Panc1 (cell line): ENCODE results near the gene CEP57. TPM values are rescaled to one million over a fixed set of nuclear protein-coding genes. Genes with fewer than 3 reads are reported as not detected.

Source experiments
- ATAC-seq: fragments of 200-7000 bp; cut with Tn5 transposase; 2 replicates; pipeline ENCODE4 v1.9.1; 2020; ENCODE audit warnings: mild to moderate bottlenecking, moderate library complexity
- BruUV-seq: library from RNA; stranded (reverse); fragments of 400-500 nt; replicated peaks from 2 replicates; lab custom pipeline; 2021; lab: Mats Ljungman, UMichigan
- CTCF ChIA-PET: fragments of 300-600 bp; sonication (Branson Sonifier 250); formaldehyde crosslinking; loops from one replicate; lab custom pipeline; 2022; ENCODE audit warnings: antibody characterized with exemption; lab: Charles Lee
- POLR2A ChIA-PET: fragments of 300-600 bp; sonication (Branson Sonifier 250); formaldehyde crosslinking; loops from one replicate; lab custom pipeline; 2022; ENCODE audit warnings: antibody characterized with exemption; lab: Charles Lee
- DNase-seq: peaks from one replicate; pipeline ENCODE4 v3.0.0-alpha.2; 2010; ENCODE audit warnings: low read depth, low spot score
- H3K27ac ChIP-seq: 2 replicates; pipeline ENCODE4 v1.5.1; 2011; ENCODE audit warnings: mild to moderate bottlenecking, low read length, inconsistent platforms
- H3K27me3 ChIP-seq: fragments of 200-500 bp; sonication (Bioruptor generic); 2 replicates; pipeline ENCODE4 v1.6.0; 2014; ENCODE audit warnings: low read length, inconsistent platforms; ENCODE audit not compliant: control insufficient read depth, insufficient read depth
- H3K36me3 ChIP-seq: fragments of 200-500 bp; sonication (Bioruptor generic); 2 replicates; pipeline ENCODE4 v1.5.1; 2014; ENCODE audit warnings: inconsistent platforms, mild to moderate bottlenecking, low read length, moderate library complexity; ENCODE audit not compliant: control insufficient read depth, insufficient read depth
- H3K4me1 ChIP-seq: 2 replicates; pipeline ENCODE4 v1.5.1; 2011; ENCODE audit warnings: inconsistent platforms, mild to moderate bottlenecking, low read length, moderate library complexity; ENCODE audit not compliant: control insufficient read depth, insufficient read depth
- H3K4me3 ChIP-seq, 2 experiments: 2 replicates each; pipeline ENCODE4 v1.5.1; 2011 to 2012; ENCODE audit warnings: low read depth in 2 of 2, low read length in 2 of 2, mild to moderate bottlenecking in 2 of 2, inconsistent platforms in 1 of 2, moderate library complexity in 1 of 2
- H3K9me3 ChIP-seq: fragments of 200-500 bp; sonication (Bioruptor generic); 2 replicates; pipeline ENCODE4 v1.5.1; 2014; ENCODE audit warnings: low read depth, mild to moderate bottlenecking, inconsistent platforms, low read length, moderate library complexity; ENCODE audit not compliant: control insufficient read depth, insufficient read depth
- POLR2AphosphoS5 ChIP-seq: IDR thresholded peaks from 2 replicates; pipeline ENCODE4 v1.6.1; 2012; ENCODE audit warnings: mild to moderate bottlenecking, low read depth, low read length, moderate library complexity
- SIN3A ChIP-seq: IDR thresholded peaks from 2 replicates; pipeline ENCODE4 v1.6.1; 2012; ENCODE audit warnings: low read depth, mild to moderate bottlenecking, low read length, moderate library complexity, borderline replicate concordance; ENCODE audit not compliant: insufficient read depth
- TCF7L2 ChIP-seq: IDR thresholded peaks from 2 replicates; pipeline ENCODE4 v1.6.1; 2011; ENCODE audit warnings: mild to moderate bottlenecking, low read depth, low read length, inconsistent platforms
- in situ Hi-C: cut with HindIII; loops from 2 replicates; pipeline ENCODE4 v1.10.0; 2016; ENCODE audit warnings: low sequenced_read_pairs, low pct_unique_long_range_greater_than_20kb
- intact Hi-C: fragments of 100-400 bp; cut with micrococcal nuclease; formaldehyde crosslinking; loops from one replicate; pipeline ENCODE4 v1.10.0; 2022; ENCODE audit not compliant: unreplicated experiment
- total RNA-seq: library from RNA; stranded (reverse); gene quantifications from one replicate; pipeline ENCODE4 v1.2.1, GENCODE V29; 2021; ENCODE audit not compliant: unreplicated experiment
- TF ChIP-seq, protein P1 (sequence below), 2 experiments: IDR thresholded peaks; 2 replicates each; pipeline ENCODE4 v1.6.1; 2011 to 2012; ENCODE audit warnings: low read depth in 2 of 2, control low read depth in 1 of 2, low read length in 1 of 2, mild to moderate bottlenecking in 1 of 2, moderate library complexity in 1 of 2; ENCODE audit not compliant: insufficient read depth in 1 of 2
- TF ChIP-seq, protein P2 (sequence below): fragments of 450-650 bp; IDR thresholded peaks from 2 replicates; pipeline ENCODE4 v1.5.1; 2017; ENCODE audit warnings: mild to moderate bottlenecking

The CEP57 gene
- total RNA-seq, 1 experiment from 2014 or later = 50.3 TPM

DNA sequence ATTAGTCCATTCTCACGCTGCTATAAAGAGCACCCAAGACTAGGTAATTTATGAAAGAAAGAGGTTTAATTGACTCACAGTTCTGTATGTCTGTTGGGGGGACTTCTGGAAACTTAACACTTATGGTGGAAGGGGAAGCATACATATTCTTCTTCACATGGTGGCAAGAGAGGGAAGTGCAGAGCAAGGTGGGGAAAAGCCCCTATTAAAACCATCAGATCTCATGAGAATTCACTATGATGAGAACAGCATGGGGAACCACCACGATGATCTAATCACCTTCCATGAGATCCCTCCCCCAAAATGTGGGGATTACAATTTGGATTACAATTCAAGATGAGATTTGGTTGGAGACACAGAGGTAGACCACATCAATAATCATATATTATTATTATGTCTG is 25.7 kb downstream of the CEP57 start:
- no peaks in the 10 kb centered on the region for H3K27me3 ChIP-seq
- CTCF ChIA-PET = no interaction called here
- POLR2A ChIA-PET = interaction anchor here (0.6 kb wide), 1 partner anchor 609 kb away, joined by 5 read pairs; no protein-coding TSS in a partner anchor
- DNase-seq (no peak), ATAC-seq (no peak)
- no peaks in the 10 kb centered on the region for H3K9me3 ChIP-seq
- H3K36me3 ChIP-seq = peaks cover 3% of the 10 kb centered on the region
- no peak overlapping the region for H3K27ac ChIP-seq
- intact Hi-C loops = no loop called here
- no peak overlapping the region for H3K4me3 ChIP-seq
- TF ChIP-seq POLR2AphosphoS5 = no peak
- TF ChIP-seq, protein P1, sequence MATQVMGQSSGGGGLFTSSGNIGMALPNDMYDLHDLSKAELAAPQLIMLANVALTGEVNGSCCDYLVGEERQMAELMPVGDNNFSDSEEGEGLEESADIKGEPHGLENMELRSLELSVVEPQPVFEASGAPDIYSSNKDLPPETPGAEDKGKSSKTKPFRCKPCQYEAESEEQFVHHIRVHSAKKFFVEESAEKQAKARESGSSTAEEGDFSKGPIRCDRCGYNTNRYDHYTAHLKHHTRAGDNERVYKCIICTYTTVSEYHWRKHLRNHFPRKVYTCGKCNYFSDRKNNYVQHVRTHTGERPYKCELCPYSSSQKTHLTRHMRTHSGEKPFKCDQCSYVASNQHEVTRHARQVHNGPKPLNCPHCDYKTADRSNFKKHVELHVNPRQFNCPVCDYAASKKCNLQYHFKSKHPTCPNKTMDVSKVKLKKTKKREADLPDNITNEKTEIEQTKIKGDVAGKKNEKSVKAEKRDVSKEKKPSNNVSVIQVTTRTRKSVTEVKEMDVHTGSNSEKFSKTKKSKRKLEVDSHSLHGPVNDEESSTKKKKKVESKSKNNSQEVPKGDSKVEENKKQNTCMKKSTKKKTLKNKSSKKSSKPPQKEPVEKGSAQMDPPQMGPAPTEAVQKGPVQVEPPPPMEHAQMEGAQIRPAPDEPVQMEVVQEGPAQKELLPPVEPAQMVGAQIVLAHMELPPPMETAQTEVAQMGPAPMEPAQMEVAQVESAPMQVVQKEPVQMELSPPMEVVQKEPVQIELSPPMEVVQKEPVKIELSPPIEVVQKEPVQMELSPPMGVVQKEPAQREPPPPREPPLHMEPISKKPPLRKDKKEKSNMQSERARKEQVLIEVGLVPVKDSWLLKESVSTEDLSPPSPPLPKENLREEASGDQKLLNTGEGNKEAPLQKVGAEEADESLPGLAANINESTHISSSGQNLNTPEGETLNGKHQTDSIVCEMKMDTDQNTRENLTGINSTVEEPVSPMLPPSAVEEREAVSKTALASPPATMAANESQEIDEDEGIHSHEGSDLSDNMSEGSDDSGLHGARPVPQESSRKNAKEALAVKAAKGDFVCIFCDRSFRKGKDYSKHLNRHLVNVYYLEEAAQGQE (IDR thresholded peaks at IDR 0.05; ENCODE audit: insufficient read depth in 1 of 2, low read depth in 2 of 2, low read length in 1 of 2) = no peak
- TF ChIP-seq, protein P2, sequence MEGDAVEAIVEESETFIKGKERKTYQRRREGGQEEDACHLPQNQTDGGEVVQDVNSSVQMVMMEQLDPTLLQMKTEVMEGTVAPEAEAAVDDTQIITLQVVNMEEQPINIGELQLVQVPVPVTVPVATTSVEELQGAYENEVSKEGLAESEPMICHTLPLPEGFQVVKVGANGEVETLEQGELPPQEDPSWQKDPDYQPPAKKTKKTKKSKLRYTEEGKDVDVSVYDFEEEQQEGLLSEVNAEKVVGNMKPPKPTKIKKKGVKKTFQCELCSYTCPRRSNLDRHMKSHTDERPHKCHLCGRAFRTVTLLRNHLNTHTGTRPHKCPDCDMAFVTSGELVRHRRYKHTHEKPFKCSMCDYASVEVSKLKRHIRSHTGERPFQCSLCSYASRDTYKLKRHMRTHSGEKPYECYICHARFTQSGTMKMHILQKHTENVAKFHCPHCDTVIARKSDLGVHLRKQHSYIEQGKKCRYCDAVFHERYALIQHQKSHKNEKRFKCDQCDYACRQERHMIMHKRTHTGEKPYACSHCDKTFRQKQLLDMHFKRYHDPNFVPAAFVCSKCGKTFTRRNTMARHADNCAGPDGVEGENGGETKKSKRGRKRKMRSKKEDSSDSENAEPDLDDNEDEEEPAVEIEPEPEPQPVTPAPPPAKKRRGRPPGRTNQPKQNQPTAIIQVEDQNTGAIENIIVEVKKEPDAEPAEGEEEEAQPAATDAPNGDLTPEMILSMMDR = no peak
- TF ChIP-seq SIN3A = no peak
- TF ChIP-seq TCF7L2 = no peak
- BruUV-seq = no TSS peak
- H3K4me1 ChIP-seq = no peaks in the 10 kb centered on the region
- in situ Hi-C loops = no loop called here

DNA sequence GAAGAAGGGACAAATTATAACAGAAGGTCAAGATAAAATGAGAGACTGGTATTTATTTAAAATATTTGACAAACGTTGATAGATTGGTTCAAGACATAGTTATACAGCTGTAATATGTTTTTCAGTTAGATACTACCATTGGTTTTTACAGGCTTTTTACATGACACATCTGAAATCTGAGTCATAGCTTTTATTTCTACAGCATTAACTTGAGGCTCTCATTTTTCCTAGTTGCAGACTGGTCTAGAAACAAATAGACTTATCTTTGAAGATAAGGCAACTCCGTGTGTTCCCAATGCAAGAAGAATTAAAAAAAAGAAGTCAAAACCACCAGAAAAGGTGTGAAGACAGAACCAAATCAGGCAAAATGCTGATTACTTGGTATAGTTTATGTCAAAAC is 31.3 kb downstream of the CEP57 start:
- no peak for DNase-seq
- no peak for ATAC-seq
- H3K9me3 ChIP-seq = no peaks in the 10 kb centered on the region
- peaks cover 13% of the 10 kb centered on the region for H3K36me3 ChIP-seq
- TF ChIP-seq POLR2AphosphoS5 = no peak
- TF ChIP-seq, protein P2 = no peak
- ChIA-PET CTCF (no interaction called here), POLR2A (no interaction called here)
- intact Hi-C loops = no loop called here
- no peaks in the 10 kb centered on the region for H3K4me1 ChIP-seq
- in situ Hi-C loops = no loop called here
- no peak overlapping the region for H3K4me3 ChIP-seq
- H3K27ac ChIP-seq = no peak overlapping the region
- no TSS peak for BruUV-seq
- H3K27me3 ChIP-seq = no peaks in the 10 kb centered on the region

DNA sequence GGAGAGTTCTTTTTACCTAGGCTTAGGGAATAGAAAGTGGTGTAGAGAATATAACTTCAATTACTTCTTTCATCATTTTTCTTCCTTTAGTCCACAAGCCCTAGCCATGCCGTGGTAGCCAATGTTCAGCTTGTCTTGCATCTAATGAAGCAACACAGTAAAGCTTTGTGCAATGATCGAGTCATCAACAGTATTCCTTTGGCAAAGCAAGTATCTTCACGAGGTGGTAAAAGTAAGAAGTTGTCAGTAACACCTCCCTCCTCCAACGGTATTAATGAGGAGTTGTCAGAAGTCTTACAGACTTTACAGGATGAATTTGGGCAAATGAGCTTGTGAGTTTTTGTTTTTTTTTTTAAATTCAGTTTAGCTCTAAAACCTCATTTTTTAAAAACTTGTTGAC is 37.4 kb downstream of the CEP57 start:
- DNase-seq (no peak), ATAC-seq (no peak)
- Histone ChIP-seq H3K27ac (no peak overlapping the region), H3K4me1 (0 out of 2 replicates have a peak, but pooled peaks cover 4% of the 10 kb centered on the region), H3K27me3 (no peaks in the 10 kb centered on the region), H3K4me3 (no peak overlapping the region), H3K9me3 (no peaks in the 10 kb centered on the region), H3K36me3 (peaks cover 32% of the 10 kb centered on the region)
- BruUV-seq = no TSS peak
- POLR2A ChIA-PET = no interaction called here
- intact Hi-C loops (no loop called here), in situ Hi-C loops (no loop called here)
- TF ChIP-seq SIN3A (no peak), POLR2AphosphoS5 (no peak), TCF7L2 (no peak)
- TF ChIP-seq, protein P2 = no peak
- TF ChIP-seq, protein P1 (IDR thresholded peaks at IDR 0.05; ENCODE audit: insufficient read depth in 1 of 2, low read depth in 2 of 2, low read length in 1 of 2) = no peak
- CTCF ChIA-PET = no interaction called here
